ENCODE measurements around the gene GNL1.
A peak's percentile ranks its signal among the peaks of the same experiment; 100 is the strongest.
"Not testable (repeated sequence)": the region's sequence is repeated elsewhere in the genome, so short reads cannot be mapped to it uniquely, and the experiment has no call there.

GNL1 gene

DNA sequence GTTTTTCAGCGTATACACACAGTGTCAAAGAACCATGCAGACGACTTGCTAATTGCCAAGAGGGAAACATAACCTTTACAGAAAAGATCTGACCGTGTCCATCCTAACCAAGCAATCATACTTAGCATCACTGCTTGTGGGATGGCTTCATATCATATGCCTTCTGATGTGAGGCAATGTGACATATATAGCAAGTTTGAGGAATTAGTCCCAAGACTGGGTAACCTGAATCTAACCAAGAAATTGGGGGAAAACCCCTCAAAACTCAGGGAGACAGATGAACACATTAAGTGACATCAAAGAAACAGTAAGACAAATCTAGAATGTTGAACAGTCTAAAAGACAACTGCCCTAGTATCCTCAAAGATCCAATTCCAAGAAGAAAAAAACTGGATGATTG lies 18.4 kb downstream of the GNL1 start:
- TF ChIP-seq, protein P1, sequence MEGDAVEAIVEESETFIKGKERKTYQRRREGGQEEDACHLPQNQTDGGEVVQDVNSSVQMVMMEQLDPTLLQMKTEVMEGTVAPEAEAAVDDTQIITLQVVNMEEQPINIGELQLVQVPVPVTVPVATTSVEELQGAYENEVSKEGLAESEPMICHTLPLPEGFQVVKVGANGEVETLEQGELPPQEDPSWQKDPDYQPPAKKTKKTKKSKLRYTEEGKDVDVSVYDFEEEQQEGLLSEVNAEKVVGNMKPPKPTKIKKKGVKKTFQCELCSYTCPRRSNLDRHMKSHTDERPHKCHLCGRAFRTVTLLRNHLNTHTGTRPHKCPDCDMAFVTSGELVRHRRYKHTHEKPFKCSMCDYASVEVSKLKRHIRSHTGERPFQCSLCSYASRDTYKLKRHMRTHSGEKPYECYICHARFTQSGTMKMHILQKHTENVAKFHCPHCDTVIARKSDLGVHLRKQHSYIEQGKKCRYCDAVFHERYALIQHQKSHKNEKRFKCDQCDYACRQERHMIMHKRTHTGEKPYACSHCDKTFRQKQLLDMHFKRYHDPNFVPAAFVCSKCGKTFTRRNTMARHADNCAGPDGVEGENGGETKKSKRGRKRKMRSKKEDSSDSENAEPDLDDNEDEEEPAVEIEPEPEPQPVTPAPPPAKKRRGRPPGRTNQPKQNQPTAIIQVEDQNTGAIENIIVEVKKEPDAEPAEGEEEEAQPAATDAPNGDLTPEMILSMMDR (IDR thresholded peaks at IDR 0.05; ENCODE audit: low read length, missing control alignments) = no peak
- no peak overlapping the region for H3K4me3 ChIP-seq (replicated peaks; ENCODE audit: low read depth, low read length)
- no peak for DNase-seq (ENCODE audit: low read depth)

GRCh38 chr6:30533460-30534294 lies 22.6 kb downstream of the GNL1 start:
- TF ChIP-seq, protein P1 (IDR thresholded peaks at IDR 0.05; ENCODE audit: low read length, missing control alignments) = no peak
- no peak for DNase-seq (ENCODE audit: low read depth)
- no peak overlapping the region for H3K4me3 ChIP-seq (replicated peaks; ENCODE audit: low read depth, low read length)

GRCh38 chr6:30530014-30530413 lies 26.3 kb downstream of the GNL1 start:
- no peak overlapping the region for H3K4me3 ChIP-seq (replicated peaks; ENCODE audit: low read depth, low read length)
- TF ChIP-seq, protein P1 (IDR thresholded peaks at IDR 0.05; ENCODE audit: low read length, missing control alignments) = no peak
- DNase-seq (ENCODE audit: low read depth) = no peak

GRCh38 chr6:30529349-30529875 lies 26.9 kb downstream of the GNL1 start:
- not testable (repeated sequence) for DNase-seq (ENCODE audit: low read depth); H3K4me3 ChIP-seq (replicated peaks; ENCODE audit: low read depth, low read length)

- DNase-seq (ENCODE audit: low read depth); H3K4me3 ChIP-seq (replicated peaks; ENCODE audit: low read depth, low read length): not testable (repeated sequence)
These were observed 29.8 kb downstream of the GNL1 start for GRCh38 chr6:30526444-30526843.

DNA sequence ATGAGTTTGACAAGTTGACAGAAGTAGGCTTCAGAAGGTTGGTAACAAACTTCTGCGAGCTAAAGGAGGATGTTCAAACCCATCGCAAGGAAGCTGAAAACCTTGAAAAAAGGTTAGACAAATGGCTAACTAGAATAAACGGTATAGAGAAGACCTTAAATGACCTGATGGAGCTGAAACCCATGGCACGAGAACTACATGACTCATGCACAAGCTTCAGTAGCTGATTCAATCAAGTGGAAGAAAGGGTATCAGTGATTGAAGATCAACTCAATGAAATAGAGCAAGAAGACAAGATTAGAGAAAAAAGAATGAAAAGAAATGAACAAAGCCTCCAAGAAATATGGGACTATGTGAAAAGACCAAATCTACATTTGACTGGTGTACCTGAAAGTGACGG lies 34.3 kb downstream of the GNL1 start:
- DNase-seq (ENCODE audit: low read depth); H3K4me3 ChIP-seq (replicated peaks; ENCODE audit: low read depth, low read length): not testable (repeated sequence)

DNA sequence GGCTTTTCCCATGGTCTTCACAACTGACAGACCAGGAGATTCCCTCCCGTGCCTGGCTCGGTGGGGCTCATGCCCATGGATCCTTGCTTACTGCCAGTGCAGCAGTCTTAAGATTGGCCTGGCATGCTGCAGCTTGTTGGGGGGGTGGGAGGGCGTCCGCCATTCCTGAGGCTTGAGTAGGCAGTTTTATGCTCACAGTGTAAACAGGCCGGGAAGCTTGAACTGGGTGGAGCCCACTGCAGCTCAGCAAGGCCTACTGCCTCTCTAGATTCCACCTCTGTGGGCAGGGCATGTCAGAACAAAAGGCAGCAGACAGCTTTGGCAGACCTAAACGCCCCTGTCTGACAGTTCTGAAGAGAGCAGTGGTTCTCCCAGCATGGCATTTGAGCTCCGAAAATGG lies 35.2 kb downstream of the GNL1 start:
- DNase-seq (ENCODE audit: low read depth) = not testable (repeated sequence)

DNA sequence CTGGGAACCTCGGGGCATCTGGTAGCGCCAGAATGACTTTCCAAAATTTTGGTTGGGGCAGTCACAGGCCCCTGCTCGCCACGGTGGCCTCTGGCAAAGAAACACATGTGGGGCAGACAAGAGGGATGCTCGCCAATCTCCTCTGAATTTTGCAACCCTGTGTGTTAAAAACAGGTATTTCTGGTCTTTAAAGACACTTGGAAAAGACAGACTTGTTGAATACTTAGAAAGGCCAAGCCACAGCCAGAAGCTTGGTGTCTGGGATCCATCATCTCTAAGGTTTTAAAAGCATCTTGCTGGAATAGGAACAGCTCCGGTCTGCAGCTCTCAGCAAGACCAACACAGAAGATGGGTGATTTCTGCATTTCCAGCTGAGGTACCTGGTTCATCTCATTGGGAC lies 35.8 kb downstream of the GNL1 start:
- TF ChIP-seq, protein P1 (IDR thresholded peaks at IDR 0.05; ENCODE audit: low read length, missing control alignments) = no peak
- H3K4me3 ChIP-seq (replicated peaks; ENCODE audit: low read depth, low read length) = no peak overlapping the region
- no peak for DNase-seq (ENCODE audit: low read depth)

More for the DNA sequence above, 35.2 kb downstream of the GNL1 start:
- H3K4me3 ChIP-seq (replicated peaks; ENCODE audit: low read depth, low read length) = not testable (repeated sequence)

DNA sequence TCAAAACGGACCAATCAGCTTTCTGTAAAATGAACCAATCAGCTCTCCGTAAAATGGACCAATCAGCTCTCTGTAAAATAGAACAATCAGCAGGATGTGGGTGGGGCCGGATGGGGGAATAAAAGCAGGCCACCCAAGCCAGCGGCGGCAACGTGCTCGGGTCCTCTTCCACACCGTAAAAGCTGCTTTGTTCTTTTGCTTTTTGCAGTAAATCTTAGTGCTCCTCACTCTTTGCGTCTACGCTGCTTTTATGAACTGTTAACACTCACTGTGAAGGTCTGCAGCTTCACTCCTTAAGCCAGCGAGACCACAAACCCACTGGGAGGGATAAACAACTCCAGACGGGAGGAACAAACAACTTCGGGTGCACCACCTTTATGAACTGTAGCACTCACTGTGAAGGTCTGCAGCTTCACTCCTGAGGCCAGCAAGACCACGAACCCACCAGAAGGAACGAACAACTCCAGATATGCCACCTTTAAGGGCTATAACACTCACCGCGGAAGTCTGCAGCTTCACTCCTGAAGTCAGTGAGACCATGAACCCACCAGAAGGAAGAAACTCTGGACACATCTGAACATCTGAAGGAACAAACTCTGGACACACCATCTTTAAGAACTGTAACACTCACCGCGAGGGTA lies 37.7 kb downstream of the GNL1 start:
- not testable (repeated sequence) for DNase-seq (ENCODE audit: low read depth); H3K4me3 ChIP-seq (replicated peaks; ENCODE audit: low read depth, low read length)

DNA sequence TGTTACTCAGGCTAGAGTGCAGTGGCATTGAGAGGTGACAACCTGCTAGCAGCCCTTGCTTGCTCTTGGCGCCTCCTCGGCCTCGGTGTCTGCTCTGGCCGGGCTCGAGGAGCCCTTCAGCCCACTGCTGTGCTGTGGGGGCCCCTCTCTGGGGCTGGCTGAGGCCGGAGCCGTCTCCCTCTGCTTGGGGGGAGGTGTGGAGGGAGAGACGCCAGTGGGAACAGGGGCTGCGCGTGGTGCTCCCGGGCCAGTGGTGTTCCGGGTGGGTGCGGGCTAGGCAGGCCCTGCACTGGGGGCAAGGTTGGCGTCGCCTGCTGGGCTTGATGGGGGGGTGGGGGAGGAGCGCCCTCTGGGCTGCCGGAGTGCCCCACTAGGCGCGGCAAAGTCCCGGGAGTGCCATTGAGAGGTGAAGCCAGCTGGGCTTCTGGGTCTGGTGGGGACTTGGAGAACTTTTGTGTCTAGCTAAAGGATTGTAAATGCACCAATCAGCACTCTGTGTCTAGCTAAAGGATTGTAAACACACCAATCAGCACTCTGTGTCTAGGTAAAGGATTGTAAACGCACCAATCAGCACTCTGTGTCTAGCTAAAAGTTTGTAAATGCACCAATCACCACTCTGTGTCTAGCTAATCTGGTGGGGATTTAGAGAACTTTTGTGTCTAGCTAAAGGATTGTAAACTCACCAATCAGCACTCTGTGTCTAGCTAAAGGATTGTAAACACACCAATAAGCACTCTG lies 38.4 kb downstream of the GNL1 start:
- not testable (repeated sequence) for DNase-seq (ENCODE audit: low read depth); H3K4me3 ChIP-seq (replicated peaks; ENCODE audit: low read depth, low read length)

GRCh38 chr6:30516754-30517076 lies 39.6 kb downstream of the GNL1 start:
- peak overlapping the region; percentile 58 for H3K4me3 ChIP-seq (replicated peaks; ENCODE audit: low read depth, low read length)
- DNase-seq (ENCODE audit: low read depth) = not testable (repeated sequence)
